H4 (cell line): ENCODE results near the gene SLC17A9. TPM values are rescaled to one million over a fixed set of nuclear protein-coding genes. Genes with fewer than 3 reads are reported as not detected.

Experiments used
- DNase-seq: peaks from one replicate; pipeline ENCODE4 v3.0.0-alpha.2; 2015; ENCODE audit warnings: low spot score
- total RNA-seq: library from RNA; depleted of rRNA; stranded (reverse); fragments of >200 nt; shearing (Covaris generic); gene quantifications from 2 replicates; pipeline ENCODE4 v1.2.3, GENCODE V29; 2014

SLC17A9 gene
- total RNA-seq, 1 experiment from 2014 or later, result not detected

- no peak for DNase-seq
These were observed 51.0 kb downstream of the SLC17A9 start for GRCh38 chr20:63003546-63003945.

- no peak for DNase-seq
These were observed 52.3 kb downstream of the SLC17A9 start for GRCh38 chr20:63004607-63005364.

GRCh38 chr20:63005365-63005861, 52.9 kb downstream of the SLC17A9 start:
- DNase-seq, result no peak

GRCh38 chr20:63005862-63006539, 53.5 kb downstream of the SLC17A9 start:
- DNase-seq, result no peak

- DNase-seq, result no peak
These were observed 54.2 kb downstream of the SLC17A9 start, which contains the start of gene BHLHE23 for GRCh38 chr20:63006540-63007359. Gene BHLHE23, minus strand, starts transcription at chr20:63006964. Its CDS starts 190 bp downstream, at chr20:63006774.

GRCh38 chr20:63007360-63007645, 54.8 kb downstream of the SLC17A9 start:
- no peak for DNase-seq

GRCh38 chr20:63007646-63008488, 55.4 kb downstream of the SLC17A9 start:
- no peak for DNase-seq

GRCh38 chr20:63008541-63009044, 56.1 kb downstream of the SLC17A9 start:
- no peak for DNase-seq

GRCh38 chr20:63009045-63009961, 56.8 kb downstream of the SLC17A9 start:
- DNase-seq, result peak; percentile 51

- DNase-seq, result peak; percentile 70
These were observed 57.7 kb downstream of the SLC17A9 start for GRCh38 chr20:63009988-63010769.

- DNase-seq, result peak; percentile 50
These were observed 59.3 kb downstream of the SLC17A9 start for GRCh38 chr20:63011798-63012197.

GRCh38 chr20:63013207-63013606, 60.7 kb downstream of the SLC17A9 start:
- DNase-seq, result no peak

GRCh38 chr20:63014287-63014686, 61.8 kb downstream of the SLC17A9 start:
- no peak for DNase-seq

- no peak for DNase-seq
These were observed 62.2 kb downstream of the SLC17A9 start for GRCh38 chr20:63014710-63015109.

- DNase-seq, result no peak
These were observed 62.7 kb downstream of the SLC17A9 start for GRCh38 chr20:63015147-63015661.

- no peak for DNase-seq
These were observed 63.3 kb downstream of the SLC17A9 start for GRCh38 chr20:63015662-63016361.

- DNase-seq, result no peak
These were observed 64.1 kb downstream of the SLC17A9 start for GRCh38 chr20:63016514-63017075.
